GM12878 (cell line): ENCODE measurements around the gene PREX1. TPM values are rescaled to one million over a fixed set of nuclear protein-coding genes. Genes with fewer than 3 reads are reported as not detected.

Source experiments
- BCL11A ChIP-seq: IDR thresholded peaks from 2 replicates; pipeline ENCODE4 v1.6.1; 2011; ENCODE audit warnings: low read depth, low read length
- CBX3 ChIP-seq: fragments of 200-600 bp; sonication (generic); IDR thresholded peaks from 2 replicates; pipeline ENCODE4 v1.6.1; 2016; ENCODE audit warnings: low read depth, borderline replicate concordance
- EP300 ChIP-seq, 2 experiments: fragments of 150-350 bp in 1 of 2; IDR thresholded peaks; 2 replicates each; pipeline ENCODE4 v1.6.1; 2011 to 2012; ENCODE audit warnings: low read depth in 2 of 2, low read length in 2 of 2, borderline replicate concordance in 1 of 2, improper control_type of control experiment in 1 of 2, inconsistent platforms in 1 of 2; ENCODE audit not compliant: control insufficient read depth in 1 of 2
- FOXK2 ChIP-seq: fragments of 450-650 bp; IDR thresholded peaks from 2 replicates; pipeline ENCODE4 v1.6.1; 2017; ENCODE audit warnings: mild to moderate bottlenecking, moderate library complexity
- FOXM1 ChIP-seq: IDR thresholded peaks from 2 replicates; pipeline ENCODE4 v1.6.1; 2012; ENCODE audit warnings: low read depth, mild to moderate bottlenecking, inconsistent platforms, low read length, moderate library complexity
- JUND ChIP-seq: IDR thresholded peaks from 2 replicates; pipeline ENCODE4 v1.6.1; 2012; ENCODE audit warnings: low read depth, mild to moderate bottlenecking, low read length, improper control_type of control experiment, moderate library complexity
- KDM1A ChIP-seq: fragments of 200-600 bp; sonication (generic); IDR thresholded peaks from 2 replicates; pipeline ENCODE4 v1.6.1; 2016; ENCODE audit warnings: borderline replicate concordance
- MEF2A ChIP-seq: IDR thresholded peaks from 2 replicates; pipeline ENCODE4 v1.6.1; 2011; ENCODE audit warnings: low read depth, mild to moderate bottlenecking, low read length, moderate library complexity; ENCODE audit not compliant: insufficient read depth
- MTA2 ChIP-seq: fragments of 450-650 bp; IDR thresholded peaks from 2 replicates; pipeline ENCODE4 v1.6.1; 2016; ENCODE audit warnings: low read depth, mild to moderate bottlenecking, moderate library complexity
- MYB ChIP-seq: fragments of 150-350 bp; IDR thresholded peaks from 2 replicates; pipeline ENCODE4 v1.6.1; 2014; ENCODE audit warnings: mild to moderate bottlenecking, low read depth, low read length, borderline replicate concordance
- NR2C1 ChIP-seq: fragments of 450-650 bp; IDR thresholded peaks from 2 replicates; pipeline ENCODE4 v1.6.1; 2017; ENCODE audit warnings: antibody characterized with exemption, mild to moderate bottlenecking, moderate library complexity
- POU2F2 ChIP-seq: IDR thresholded peaks from 3 replicates; pipeline ENCODE4 v1.6.1; 2011; ENCODE audit warnings: low read depth, mild to moderate bottlenecking, low read length, borderline replicate concordance
- RCOR1 ChIP-seq: conservative IDR thresholded peaks from 2 replicates; pipeline ENCODE4 v1.6.1; 2012; ENCODE audit warnings: low read depth, low read length, improper control_type of control experiment
- REST ChIP-seq: IDR thresholded peaks from 2 replicates; pipeline ENCODE4 v1.6.1; 2012; ENCODE audit warnings: mild to moderate bottlenecking, low read depth, low read length
- SIN3A ChIP-seq: IDR thresholded peaks from 2 replicates; pipeline ENCODE4 v1.6.1; 2012; ENCODE audit warnings: low read depth, low read length, improper control_type of control experiment
- SPI1 ChIP-seq: IDR thresholded peaks from 2 replicates; pipeline ENCODE4 v1.6.1; 2011; ENCODE audit warnings: low read depth, mild to moderate bottlenecking, low read length, moderate library complexity, borderline replicate concordance; ENCODE audit not compliant: insufficient read depth
- SREBF1 ChIP-seq: IDR thresholded peaks from 2 replicates; pipeline ENCODE4 v1.6.1; 2012; ENCODE audit warnings: mild to moderate bottlenecking, low read length
- SRF ChIP-seq, 2 experiments: IDR thresholded peaks; 2 replicates each; pipeline ENCODE4 v1.6.1; 2011; ENCODE audit warnings: low read depth in 2 of 2, low read length in 2 of 2, mild to moderate bottlenecking in 1 of 2, moderate library complexity in 1 of 2
- STAT3 ChIP-seq: IDR thresholded peaks from 2 replicates; pipeline ENCODE4 v1.6.1; 2011; ENCODE audit warnings: low read depth, low read length, improper control_type of control experiment
- TCF3 ChIP-seq: IDR thresholded peaks from 2 replicates; pipeline ENCODE4 v1.6.1; 2012; ENCODE audit warnings: low read depth, mild to moderate bottlenecking, low read length, borderline replicate concordance; ENCODE audit not compliant: insufficient read depth
- YBX1 ChIP-seq: fragments of 450-650 bp; IDR thresholded peaks from 2 replicates; pipeline ENCODE4 v1.6.1; 2016; ENCODE audit warnings: antibody characterized with exemption
- ZBED1 ChIP-seq: IDR thresholded peaks from 2 replicates; pipeline ENCODE4 v1.6.1; 2016; ENCODE audit warnings: borderline replicate concordance
- polyA plus RNA-seq, 11 experiments: library from polyadenylated mRNA; depleted of rRNA in 4 of 11; unstranded in 6 of 11; stranded (reverse) in 5 of 11; fragments of >200 nt; fragmentation: Nextera tagmentation in 4 of 11; fragmentation: Illumina TruSeq in 1 of 11; extraction: Ambion mirVana in 4 of 11; extraction: Trizol in 1 of 11; gene quantifications; 1 replicate in 1 of 11; 2 replicates in 10 of 11; pipeline versions ENCODE4 v1.2.1 to v1.2.3, GENCODE V29; 2011 to 2016; ENCODE audit warnings: inconsistent platforms in 2 of 11, missing spikeins in 2 of 11, low read depth in 1 of 11
- total RNA-seq, 4 experiments: library from RNA; depleted of rRNA in 3 of 4; stranded (reverse); fragments of >200 nt in 3 of 4; fragmentation: Illumina TruSeq in 1 of 4; extraction: Trizol in 1 of 4; gene quantifications; 2 replicates each; pipeline versions ENCODE4 v1.2.1 to v1.2.3, GENCODE V29; 2013 to 2021
- TF ChIP-seq, protein P1 (sequence below): IDR thresholded peaks from 2 replicates; pipeline ENCODE4 v1.6.1; 2011; ENCODE audit warnings: low read depth, mild to moderate bottlenecking, low read length, moderate library complexity, borderline replicate concordance; ENCODE audit errors: extremely low read depth
- TF ChIP-seq, protein P2 (sequence below): IDR thresholded peaks from 2 replicates; pipeline ENCODE4 v1.6.1; 2012; ENCODE audit warnings: low read length, inconsistent platforms

The PREX1 gene
- total and polyA plus RNA-seq, 10 of the 15 experiments (the other 5 are each of a cell fraction or from before 2014, with no cell fraction given), result 2.6 to 114 (median 38.9) TPM

GRCh38 chr20:48738399-48739304 lies 89.1 kb downstream of the PREX1 start (continued):
- TF ChIP-seq FOXK2 (no peak), MTA2 (peak; percentile 93), KDM1A (no peak), ZBED1 (peak; percentile 95), MEF2A (peak; percentile 96), YBX1 (no peak), FOXM1 (peak; percentile 100), NR2C1 (no peak), STAT3 (no peak), SIN3A (no peak), BCL11A (peak; percentile 100), JUND (peak; percentile 91), POU2F2 (peak; percentile 98), CBX3 (no peak), SPI1 (peak; percentile 59; the same call in 1 of the 2 replicates), RCOR1 (no peak), TCF3 (peak; percentile 98), REST (peak; percentile 48; the same call in 1 of the 2 replicates), MYB (0 out of 2 replicates have a peak, but pooled peaks have one; percentile 45), EP300 (IDR thresholded peaks at IDR 0.05; ENCODE audit: borderline replicate concordance in 1 of 2, control insufficient read depth in 1 of 2, low read depth in 2 of 2, low read length in 2 of 2) (peak; percentile 99), SREBF1 (no peak), SRF (IDR thresholded peaks at IDR 0.05; ENCODE audit: low read depth in 2 of 2, low read length in 2 of 2) (peak in 1 of 2 experiments; percentile 82; a peak in 2 of 4 replicates)
- TF ChIP-seq, protein P1, sequence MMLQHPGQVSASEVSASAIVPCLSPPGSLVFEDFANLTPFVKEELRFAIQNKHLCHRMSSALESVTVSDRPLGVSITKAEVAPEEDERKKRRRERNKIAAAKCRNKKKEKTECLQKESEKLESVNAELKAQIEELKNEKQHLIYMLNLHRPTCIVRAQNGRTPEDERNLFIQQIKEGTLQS, result no peak
- TF ChIP-seq, protein P2, sequence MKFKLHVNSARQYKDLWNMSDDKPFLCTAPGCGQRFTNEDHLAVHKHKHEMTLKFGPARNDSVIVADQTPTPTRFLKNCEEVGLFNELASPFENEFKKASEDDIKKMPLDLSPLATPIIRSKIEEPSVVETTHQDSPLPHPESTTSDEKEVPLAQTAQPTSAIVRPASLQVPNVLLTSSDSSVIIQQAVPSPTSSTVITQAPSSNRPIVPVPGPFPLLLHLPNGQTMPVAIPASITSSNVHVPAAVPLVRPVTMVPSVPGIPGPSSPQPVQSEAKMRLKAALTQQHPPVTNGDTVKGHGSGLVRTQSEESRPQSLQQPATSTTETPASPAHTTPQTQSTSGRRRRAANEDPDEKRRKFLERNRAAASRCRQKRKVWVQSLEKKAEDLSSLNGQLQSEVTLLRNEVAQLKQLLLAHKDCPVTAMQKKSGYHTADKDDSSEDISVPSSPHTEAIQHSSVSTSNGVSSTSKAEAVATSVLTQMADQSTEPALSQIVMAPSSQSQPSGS, result peak; percentile 98
